IMR-90 (cell line): ENCODE data around the gene STXBP2. TPM values are rescaled to one million over a fixed set of nuclear protein-coding genes. Genes with fewer than 3 reads are reported as not detected.

Experiments
- ATAC-seq: fragments of 200-7000 bp; cut with Tn5 transposase; 2 replicates; pipeline ENCODE4 v1.9.1; 2020; ENCODE audit warnings: low read depth, mild to moderate bottlenecking, moderate library complexity
- BruUV-seq: library from RNA; stranded (reverse); fragments of 400-500 nt; replicated peaks from 2 replicates; lab custom pipeline; 2021; lab: Mats Ljungman, UMichigan
- CTCF ChIA-PET: fragments of 300-600 bp; formaldehyde crosslinking; extraction: SDS; loops from one replicate; lab custom pipeline; 2021; ENCODE audit warnings: antibody characterized with exemption; lab: Yijun Ruan, JAX
- POLR2A ChIA-PET: fragments of 300-600 bp; sonication (Branson Sonifier 250); formaldehyde crosslinking; loops from one replicate; lab custom pipeline; 2022; ENCODE audit warnings: antibody characterized with exemption; ENCODE audit not compliant: unreplicated experiment; lab: Charles Lee
- DNase-seq: peaks from one replicate; pipeline ENCODE4 v3.0.0; 2013
- H2AFZ ChIP-seq: replicated peaks from 2 replicates; pipeline ENCODE3; 2013; ENCODE audit warnings: low read length, mild to moderate bottlenecking; ENCODE audit not compliant: poor library complexity
- H2AK5ac ChIP-seq: 2 replicates; pipeline ENCODE4 v1.6.1; 2013; ENCODE audit warnings: low read depth, low read length, inconsistent platforms
- H2AK9ac ChIP-seq: replicated peaks from 2 replicates; pipeline ENCODE3; 2013; ENCODE audit warnings: mild to moderate bottlenecking, low read depth, low read length, moderate library complexity; ENCODE audit not compliant: poor library complexity
- H2BK120ac ChIP-seq: 2 replicates; pipeline ENCODE4 v1.6.1; 2013; ENCODE audit warnings: low read depth, low read length, inconsistent platforms
- H2BK15ac ChIP-seq: 3 replicates; pipeline ENCODE4 v1.6.1; 2013; ENCODE audit warnings: low read depth, low read length, inconsistent platforms
- H2BK20ac ChIP-seq: 2 replicates; pipeline ENCODE4 v1.6.1; 2013; ENCODE audit warnings: low read depth, mild to moderate bottlenecking, inconsistent platforms, low read length, moderate library complexity
- H2BK5ac ChIP-seq: 2 replicates; pipeline ENCODE4 v1.6.1; 2013; ENCODE audit warnings: mild to moderate bottlenecking, low read depth, low read length, inconsistent platforms; ENCODE audit not compliant: poor library complexity, severe bottlenecking
- H3K14ac ChIP-seq: replicated peaks from 2 replicates; pipeline ENCODE4 v1.6.1; 2013; ENCODE audit warnings: low read depth, low read length, inconsistent platforms
- H3K18ac ChIP-seq: 2 replicates; pipeline ENCODE4 v1.6.1; 2013; ENCODE audit warnings: low read depth, low read length, control low read depth
- H3K23ac ChIP-seq: 2 replicates; pipeline ENCODE4 v1.6.1; 2013; ENCODE audit warnings: low read depth, low read length, inconsistent platforms
- H3K27ac ChIP-seq: 2 replicates; pipeline ENCODE4 v1.5.1; 2013; ENCODE audit warnings: mild to moderate bottlenecking, control low read depth, low read length; ENCODE audit not compliant: insufficient read depth
- H3K27me3 ChIP-seq: 2 replicates; pipeline ENCODE4 v1.6.1; 2013; ENCODE audit warnings: low read length; ENCODE audit not compliant: control insufficient read depth, insufficient read depth
- H3K36me3 ChIP-seq: 2 replicates; pipeline ENCODE4 v1.6.1; 2013; ENCODE audit warnings: low read length, mixed read lengths; ENCODE audit not compliant: control insufficient read depth, insufficient read depth
- H3K4ac ChIP-seq: 2 replicates; pipeline ENCODE4 v1.6.1; 2013; ENCODE audit warnings: low read depth, low read length, inconsistent platforms
- H3K4me1 ChIP-seq: 2 replicates; pipeline ENCODE4 v1.6.1; 2013; ENCODE audit warnings: low read length, mixed read lengths; ENCODE audit not compliant: control insufficient read depth, insufficient read depth
- H3K4me2 ChIP-seq: 2 replicates; pipeline ENCODE4 v1.6.1; 2013; ENCODE audit warnings: low read depth, mild to moderate bottlenecking, control low read depth, low read length, moderate library complexity
- H3K4me3 ChIP-seq: 2 replicates; pipeline ENCODE4 v1.5.1; 2013; ENCODE audit warnings: low read depth, mild to moderate bottlenecking, control low read depth, low read length, moderate library complexity; ENCODE audit not compliant: insufficient read depth
- H3K56ac ChIP-seq: 2 replicates; pipeline ENCODE4 v1.6.1; 2013; ENCODE audit warnings: low read length, inconsistent platforms; ENCODE audit not compliant: insufficient read depth; ENCODE audit errors: extremely low read depth
- H3K79me1 ChIP-seq, 2 experiments: 2 replicates each; pipeline ENCODE4 v1.6.1; 2013; ENCODE audit warnings: low read length in 2 of 2, inconsistent platforms in 1 of 2, low read depth in 1 of 2
- H3K9ac ChIP-seq: 2 replicates; pipeline ENCODE4 v1.6.1; 2013; ENCODE audit warnings: low read depth, low read length, control low read depth
- H3K9me1 ChIP-seq: 2 replicates; pipeline ENCODE4 v1.6.1; 2013; ENCODE audit warnings: low read length, inconsistent platforms; ENCODE audit not compliant: insufficient read depth
- H3K9me3 ChIP-seq: 2 replicates; pipeline ENCODE4 v1.6.1; 2013; ENCODE audit warnings: low read length; ENCODE audit not compliant: control insufficient read depth, insufficient read depth
- H4K20me1 ChIP-seq: 2 replicates; pipeline ENCODE4 v1.6.1; 2013; ENCODE audit warnings: low read length, inconsistent platforms; ENCODE audit not compliant: insufficient read depth
- H4K5ac ChIP-seq: 2 replicates; pipeline ENCODE4 v1.6.1; 2013; ENCODE audit warnings: mild to moderate bottlenecking, low read depth, low read length, control low read depth
- H4K8ac ChIP-seq, 2 experiments: 2 replicates each; pipeline ENCODE4 v1.6.1; 2013; ENCODE audit warnings: low read depth in 2 of 2, low read length in 2 of 2, control low read depth in 1 of 2, inconsistent platforms in 1 of 2
- H4K91ac ChIP-seq: 2 replicates; pipeline ENCODE4 v1.6.1; 2013; ENCODE audit warnings: low read depth, low read length, inconsistent platforms; ENCODE audit not compliant: insufficient read depth
- BHLHE40 ChIP-seq: fragments of 150-350 bp; IDR thresholded peaks from 2 replicates; pipeline ENCODE4 v1.6.1; 2016; ENCODE audit warnings: mild to moderate bottlenecking, low read depth, low read length
- CEBPB ChIP-seq: IDR thresholded peaks from 2 replicates; pipeline ENCODE4 v1.6.1; 2012; ENCODE audit warnings: low read depth, low read length, improper control_type of control experiment
- CHD1 ChIP-seq: IDR thresholded peaks from 2 replicates; pipeline ENCODE4 v1.6.1; 2012; ENCODE audit warnings: low read depth, low read length, improper control_type of control experiment
- FOS ChIP-seq: fragments of 150-350 bp; IDR thresholded peaks from 2 replicates; pipeline ENCODE4 v1.6.1; 2016; ENCODE audit warnings: low read depth, low read length
- MAFK ChIP-seq: IDR thresholded peaks from 2 replicates; pipeline ENCODE4 v1.6.1; 2012; ENCODE audit warnings: low read depth, low read length, improper control_type of control experiment
- MAZ ChIP-seq: IDR thresholded peaks from 2 replicates; pipeline ENCODE4 v1.6.1; 2012; ENCODE audit warnings: low read depth, mild to moderate bottlenecking, low read length, improper control_type of control experiment, moderate library complexity, borderline replicate concordance
- MXI1 ChIP-seq: IDR thresholded peaks from 2 replicates; pipeline ENCODE4 v1.6.1; 2012; ENCODE audit warnings: low read depth, mild to moderate bottlenecking, low read length, moderate library complexity, borderline replicate concordance
- NFE2L2 ChIP-seq: fragments of 150-350 bp; IDR thresholded peaks from 2 replicates; pipeline ENCODE4 v1.6.1; 2016; ENCODE audit warnings: low read depth, mild to moderate bottlenecking, low read length
- POLR2A ChIP-seq: IDR thresholded peaks from 2 replicates; pipeline ENCODE4 v1.6.1; 2012; ENCODE audit warnings: mild to moderate bottlenecking, low read depth, low read length
- RAD21 ChIP-seq: IDR thresholded peaks from 2 replicates; pipeline ENCODE4 v1.6.1; 2012; ENCODE audit warnings: low read length, improper control_type of control experiment
- RCOR1 ChIP-seq: IDR thresholded peaks from 2 replicates; pipeline ENCODE4 v1.6.1; 2012; ENCODE audit warnings: mild to moderate bottlenecking, low read length, improper control_type of control experiment; ENCODE audit not compliant: insufficient replicate concordance
- RFX5 ChIP-seq: IDR thresholded peaks from 2 replicates; pipeline ENCODE4 v1.8.0; 2012; ENCODE audit warnings: low read depth, mild to moderate bottlenecking, low read length, moderate library complexity
- SMC3 ChIP-seq: fragments of 150-350 bp; IDR thresholded peaks from 2 replicates; pipeline ENCODE4 v1.6.1; 2016; ENCODE audit warnings: low read depth, mild to moderate bottlenecking, antibody characterized with exemption, low read length, moderate library complexity
- WGBS, 2 experiments: methylation state at CpG; one replicate each; pipeline versions ENCODE4 v1.1.5 to v1.1.7; 2013; ENCODE audit warnings: missing lambda C conversion rate in 2 of 2; ENCODE audit not compliant: insufficient read length in 1 of 2; ENCODE audit errors: extremely low coverage in 2 of 2; 5-methylcytosine and 5-hydroxymethylcytosine counted together
- dilution Hi-C: fragments of 300-500 bp; cut with HindIII; formaldehyde crosslinking; loops from one replicate; pipeline ENCODE4 v1.14.3; 2018; ENCODE audit warnings: low sequenced_read_pairs; ENCODE audit not compliant: unreplicated experiment
- in situ Hi-C: fragments of 300-500 bp; cut with MboI; formaldehyde crosslinking; loops from 3 replicates; pipeline ENCODE4 v1.14.3; 2019; ENCODE audit warnings: low sequenced_read_pairs, inconsistent platforms, mixed read lengths
- intact Hi-C: fragments of 100-400 bp; cut with micrococcal nuclease; formaldehyde crosslinking; loops from 2 replicates; pipeline ENCODE4 v1.10.0; 2022
- polyA plus RNA-seq, 3 experiments: library from polyadenylated mRNA; depleted of rRNA; stranded (reverse); fragments of >200 nt; gene quantifications; 2 replicates each; pipeline ENCODE4 v1.2.3, GENCODE V29; 2012; ENCODE audit warnings: low replicate concordance in 1 of 3
- total RNA-seq: library from RNA; depleted of rRNA; stranded (reverse); fragments of >200 nt; gene quantifications from 2 replicates; pipeline ENCODE4 v1.2.3, GENCODE V29; 2012
- TF ChIP-seq, protein P1 (sequence below): fragments of 150-350 bp; IDR thresholded peaks from 2 replicates; pipeline ENCODE4 v1.6.1; 2017; ENCODE audit warnings: mild to moderate bottlenecking, antibody characterized with exemption, low read length, low read depth
- TF ChIP-seq, protein P2 (sequence below): fragments of 150-350 bp; IDR thresholded peaks from 2 replicates; pipeline ENCODE4 v1.6.1; 2016; ENCODE audit warnings: low read depth, mild to moderate bottlenecking, low read length, moderate library complexity, borderline replicate concordance
- TF ChIP-seq, protein P3 (sequence below): conservative IDR thresholded peaks from 2 replicates; pipeline ENCODE4 v1.5.1; 2012; ENCODE audit warnings: mild to moderate bottlenecking, low read depth, low read length, improper control_type of control experiment

The STXBP2 gene
- total and polyA plus RNA-seq, 2 of the 4 experiments (the other 2 are of a cell fraction) = 3.9 to 12.6 TPM

DNA sequence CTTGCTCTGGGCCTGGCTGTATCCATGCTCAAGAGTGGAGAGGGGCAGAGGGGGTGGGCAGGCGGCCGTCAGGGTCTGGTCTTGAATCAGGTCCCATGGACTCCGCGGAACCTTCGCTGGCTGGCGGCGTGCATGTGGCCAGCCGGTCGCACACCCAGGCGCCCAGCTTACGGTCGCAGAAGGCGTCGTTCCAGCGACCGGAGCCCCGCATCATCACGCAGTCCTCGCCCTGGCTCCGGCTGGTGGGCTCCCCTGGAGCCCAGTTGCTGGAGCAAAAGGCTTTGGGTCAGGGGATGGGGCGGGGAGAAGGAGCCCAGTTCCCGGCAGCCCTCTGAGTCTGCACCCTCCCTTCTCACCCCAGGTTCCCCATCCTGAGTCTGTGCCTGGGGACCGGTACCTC is 52.3 kb downstream of the STXBP2 start:
- Histone ChIP-seq H3K9me1 (no peaks in the 10 kb centered on the region), H3K23ac (no peak overlapping the region), H3K4ac (no peak overlapping the region), H4K91ac (no peak overlapping the region), H4K20me1 (peaks cover 10% of the 10 kb centered on the region; the same call in 1 of the 2 replicates), H3K18ac (no peak overlapping the region), H4K8ac (no peak overlapping the region), H2AFZ (no peak overlapping the region), H3K9me3 (peaks cover 2% of the 10 kb centered on the region; the same call in 1 of the 2 replicates), H2AK9ac (no peak overlapping the region), H3K9ac (no peak overlapping the region), H2BK5ac (no peak overlapping the region), H3K27ac (no peak overlapping the region), H3K4me1 (no peaks in the 10 kb centered on the region), H2BK15ac (no peak overlapping the region), H3K4me3 (no peak overlapping the region), H3K4me2 (no peak overlapping the region), H2BK120ac (no peak overlapping the region), H3K79me1 (no peaks in the 10 kb centered on the region), H4K5ac (no peak overlapping the region), H2BK20ac (no peak overlapping the region), H3K14ac (no peak overlapping the region), H3K56ac (no peak overlapping the region), H3K27me3 (peaks cover 3% of the 10 kb centered on the region; the same call in 1 of the 2 replicates), H3K36me3 (no peaks in the 10 kb centered on the region), H2AK5ac (no peak overlapping the region)
- CTCF ChIA-PET = no interaction called here
- WGBS, 2 experiments = 20% methylated on average over 5 of the region's 23 CpGs; no CpG with 5 or more reads in 1 of the 2 experiments
- in situ Hi-C loops (loop anchor here (10.0 kb wide), 1 partner anchor 106 kb away; no protein-coding TSS in a partner anchor), dilution Hi-C loops (no loop called here), intact Hi-C loops (no loop called here)
- TF ChIP-seq, protein P1, sequence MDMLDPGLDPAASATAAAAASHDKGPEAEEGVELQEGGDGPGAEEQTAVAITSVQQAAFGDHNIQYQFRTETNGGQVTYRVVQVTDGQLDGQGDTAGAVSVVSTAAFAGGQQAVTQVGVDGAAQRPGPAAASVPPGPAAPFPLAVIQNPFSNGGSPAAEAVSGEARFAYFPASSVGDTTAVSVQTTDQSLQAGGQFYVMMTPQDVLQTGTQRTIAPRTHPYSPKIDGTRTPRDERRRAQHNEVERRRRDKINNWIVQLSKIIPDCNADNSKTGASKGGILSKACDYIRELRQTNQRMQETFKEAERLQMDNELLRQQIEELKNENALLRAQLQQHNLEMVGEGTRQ = no peak
- TF ChIP-seq MAFK (no peak), NFE2L2 (no peak), POLR2A (no peak), RFX5 (no peak), RCOR1 (no peak), FOS (no peak), RAD21 (no peak), MAZ (no peak), CHD1 (no peak), BHLHE40 (no peak), SMC3 (no peak), CEBPB (no peak), MXI1 (no peak)
- TF ChIP-seq, protein P2, sequence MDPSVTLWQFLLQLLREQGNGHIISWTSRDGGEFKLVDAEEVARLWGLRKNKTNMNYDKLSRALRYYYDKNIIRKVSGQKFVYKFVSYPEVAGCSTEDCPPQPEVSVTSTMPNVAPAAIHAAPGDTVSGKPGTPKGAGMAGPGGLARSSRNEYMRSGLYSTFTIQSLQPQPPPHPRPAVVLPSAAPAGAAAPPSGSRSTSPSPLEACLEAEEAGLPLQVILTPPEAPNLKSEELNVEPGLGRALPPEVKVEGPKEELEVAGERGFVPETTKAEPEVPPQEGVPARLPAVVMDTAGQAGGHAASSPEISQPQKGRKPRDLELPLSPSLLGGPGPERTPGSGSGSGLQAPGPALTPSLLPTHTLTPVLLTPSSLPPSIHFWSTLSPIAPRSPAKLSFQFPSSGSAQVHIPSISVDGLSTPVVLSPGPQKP = no peak
- TF ChIP-seq, protein P3, sequence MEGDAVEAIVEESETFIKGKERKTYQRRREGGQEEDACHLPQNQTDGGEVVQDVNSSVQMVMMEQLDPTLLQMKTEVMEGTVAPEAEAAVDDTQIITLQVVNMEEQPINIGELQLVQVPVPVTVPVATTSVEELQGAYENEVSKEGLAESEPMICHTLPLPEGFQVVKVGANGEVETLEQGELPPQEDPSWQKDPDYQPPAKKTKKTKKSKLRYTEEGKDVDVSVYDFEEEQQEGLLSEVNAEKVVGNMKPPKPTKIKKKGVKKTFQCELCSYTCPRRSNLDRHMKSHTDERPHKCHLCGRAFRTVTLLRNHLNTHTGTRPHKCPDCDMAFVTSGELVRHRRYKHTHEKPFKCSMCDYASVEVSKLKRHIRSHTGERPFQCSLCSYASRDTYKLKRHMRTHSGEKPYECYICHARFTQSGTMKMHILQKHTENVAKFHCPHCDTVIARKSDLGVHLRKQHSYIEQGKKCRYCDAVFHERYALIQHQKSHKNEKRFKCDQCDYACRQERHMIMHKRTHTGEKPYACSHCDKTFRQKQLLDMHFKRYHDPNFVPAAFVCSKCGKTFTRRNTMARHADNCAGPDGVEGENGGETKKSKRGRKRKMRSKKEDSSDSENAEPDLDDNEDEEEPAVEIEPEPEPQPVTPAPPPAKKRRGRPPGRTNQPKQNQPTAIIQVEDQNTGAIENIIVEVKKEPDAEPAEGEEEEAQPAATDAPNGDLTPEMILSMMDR = no peak
- POLR2A ChIA-PET = no interaction called here
- ATAC-seq (no peak), DNase-seq (no peak)
- BruUV-seq = no TSS peak
